Skeletal muscle tissue (tissue), 4 donors: ENCODE data around the gene AUTS2. TPM values are rescaled to one million over a fixed set of nuclear protein-coding genes. Genes with fewer than 3 reads are reported as not detected.

Experiments used
- H3K27ac ChIP-seq: one replicate; pipeline ENCODE4 v1.7.0; 2013; ENCODE audit warnings: mild to moderate bottlenecking, low read depth, low read length, inconsistent platforms
- H3K27me3 ChIP-seq, 3 donors: one replicate each; pipeline ENCODE4 v1.7.0; 2013; ENCODE audit warnings: low read length in 3 of 3; ENCODE audit not compliant: control insufficient read depth in 3 of 3, insufficient read depth in 3 of 3
- H3K36me3 ChIP-seq, 3 donors: one replicate each; pipeline ENCODE4 v1.7.0; 2013; ENCODE audit warnings: low read length in 3 of 3; ENCODE audit not compliant: control insufficient read depth in 3 of 3, insufficient read depth in 3 of 3
- H3K4me1 ChIP-seq, 3 donors: one replicate each; pipeline ENCODE4 v1.7.0; 2013; ENCODE audit warnings: low read length in 3 of 3, mild to moderate bottlenecking in 3 of 3; ENCODE audit not compliant: control insufficient read depth in 3 of 3, insufficient read depth in 3 of 3
- H3K4me3 ChIP-seq, 3 donors: one replicate each; pipeline ENCODE4 v1.7.0; 2013; ENCODE audit warnings: low read length in 3 of 3
- H3K9ac ChIP-seq, 3 donors: one replicate each; pipeline ENCODE4 v1.7.0; 2013; ENCODE audit warnings: low read length in 3 of 3, mild to moderate bottlenecking in 3 of 3, moderate library complexity in 2 of 3, low read depth in 1 of 3
- H3K9me3 ChIP-seq, 3 donors: one replicate each; pipeline ENCODE4 v1.7.0; 2013; ENCODE audit warnings: low read length in 3 of 3; ENCODE audit not compliant: control insufficient read depth in 3 of 3
- total RNA-seq: library from RNA; depleted of rRNA; stranded (reverse); fragments of >200 nt; gene quantifications from one replicate; pipeline ENCODE4 v1.2.3, GENCODE V29; 2014
- donor health status: Osteomylitis.

The AUTS2 gene
- total RNA-seq, 1 donor from 2014 or later = 43.3 TPM

- peaks cover 0 to 3% (median 0%) of the 10 kb centered on the region in 3 donors for H3K9me3 ChIP-seq
- H3K27ac ChIP-seq = no peak overlapping the region
- H3K4me3 ChIP-seq = no peak overlapping the region
- no peaks in the 10 kb centered on the region for H3K4me1 ChIP-seq
- H3K9ac ChIP-seq = no peak overlapping the region
- H3K36me3 ChIP-seq = no peaks in the 10 kb centered on the region
- H3K27me3 ChIP-seq = no peaks in the 10 kb centered on the region
Observed at GRCh38 chr7:69982197-69982596, 383.9 kb downstream of the AUTS2 start.

DNA sequence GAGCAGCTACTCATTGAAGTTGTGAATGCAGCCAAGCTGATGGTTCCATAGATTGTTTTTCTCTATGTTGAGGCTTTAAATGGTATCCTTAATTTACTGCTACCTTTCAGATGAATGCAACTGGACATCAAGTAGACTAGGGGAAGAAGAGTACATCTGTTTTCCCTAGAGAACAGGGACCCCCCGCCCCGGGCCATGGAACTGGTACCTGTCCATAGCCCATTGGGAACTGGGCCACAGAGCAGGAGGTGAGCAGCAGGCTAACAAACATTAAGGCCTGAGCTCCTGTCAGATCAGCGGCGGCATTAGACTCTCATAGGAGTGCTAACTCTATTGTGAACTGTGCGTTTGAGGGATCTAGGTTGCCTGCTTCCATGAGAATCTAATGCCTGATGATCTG is 391.3 kb downstream of the AUTS2 start:
- Histone ChIP-seq H3K36me3 (no peaks in the 10 kb centered on the region), H3K27ac (no peak overlapping the region), H3K27me3 (no peaks in the 10 kb centered on the region), H3K4me3 (no peak overlapping the region), H3K9ac (no peak overlapping the region), H3K4me1 (no peaks in the 10 kb centered on the region), H3K9me3 (no peaks in the 10 kb centered on the region)

- Histone ChIP-seq H3K36me3 (no peaks in the 10 kb centered on the region), H3K9me3 (no peaks in the 10 kb centered on the region), H3K27ac (no peak overlapping the region), H3K4me1 (no peaks in the 10 kb centered on the region), H3K9ac (no peak overlapping the region), H3K27me3 (no peaks in the 10 kb centered on the region), H3K4me3 (no peak overlapping the region)
Observed at GRCh38 chr7:69992938-69993337, 394.7 kb downstream of the AUTS2 start.

- Histone ChIP-seq H3K36me3 (no peaks in the 10 kb centered on the region), H3K9me3 (no peaks in the 10 kb centered on the region), H3K4me3 (no peak overlapping the region), H3K27ac (no peak overlapping the region), H3K9ac (no peak overlapping the region), H3K4me1 (no peaks in the 10 kb centered on the region), H3K27me3 (no peaks in the 10 kb centered on the region)
Observed at GRCh38 chr7:69994218-69994617, 395.9 kb downstream of the AUTS2 start.

DNA sequence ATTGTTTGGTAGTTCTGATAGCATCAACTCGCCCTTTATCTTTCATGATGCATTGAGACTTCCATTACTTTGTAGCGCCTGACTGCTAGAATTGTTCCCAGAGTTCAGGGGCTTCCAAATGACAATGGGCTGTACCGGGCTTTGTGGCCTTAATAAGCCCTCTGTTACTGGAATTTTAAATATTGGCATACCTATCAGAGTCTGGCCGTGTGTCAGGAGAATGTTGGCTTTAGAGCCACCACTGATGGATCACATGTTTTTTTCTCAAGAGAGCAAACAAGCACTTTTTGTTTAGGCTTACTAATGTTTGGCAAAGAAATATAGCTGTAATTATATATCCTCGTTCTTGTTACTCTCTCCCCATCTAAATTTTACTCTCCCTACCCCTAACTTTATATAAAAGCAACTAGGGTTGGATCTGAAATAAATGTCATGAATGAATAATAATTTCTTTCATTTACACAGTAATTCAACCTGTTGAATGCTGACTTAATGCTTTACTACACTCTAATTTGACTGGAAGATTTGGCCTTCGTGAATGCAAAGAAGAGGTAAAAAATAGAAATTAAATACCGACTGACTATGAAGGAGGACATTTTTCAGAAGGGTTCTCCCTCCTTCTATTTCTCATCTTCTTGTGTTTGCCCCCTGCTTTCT is 396.7 kb downstream of the AUTS2 start:
- Histone ChIP-seq H3K27ac (no peak overlapping the region), H3K36me3 (no peaks in the 10 kb centered on the region), H3K4me3 (no peak overlapping the region), H3K27me3 (no peaks in the 10 kb centered on the region), H3K9ac (no peak overlapping the region), H3K4me1 (no peaks in the 10 kb centered on the region), H3K9me3 (no peaks in the 10 kb centered on the region)

DNA sequence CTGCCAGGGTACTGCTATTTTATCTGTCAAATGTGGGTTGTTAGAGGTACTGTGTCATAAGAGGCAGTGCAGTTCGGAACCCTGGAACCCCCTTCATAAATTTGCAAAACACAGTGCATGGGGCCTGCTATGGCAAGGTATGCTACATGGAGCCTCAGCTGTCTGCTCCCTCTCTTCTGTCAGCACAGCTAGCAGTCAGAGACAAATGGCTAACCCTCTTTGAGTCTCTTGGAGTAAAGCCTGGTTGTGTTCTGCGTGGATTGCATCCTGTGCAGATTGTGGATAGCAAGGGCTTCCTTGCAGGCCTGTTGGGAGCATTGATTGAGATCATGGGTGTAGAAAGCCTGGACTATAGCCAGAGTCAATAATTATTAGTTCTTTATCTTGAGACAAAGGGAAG is 397.8 kb downstream of the AUTS2 start:
- no peak overlapping the region for H3K9ac ChIP-seq
- H3K4me3 ChIP-seq = no peak overlapping the region
- H3K36me3 ChIP-seq = no peaks in the 10 kb centered on the region
- no peaks in the 10 kb centered on the region for H3K9me3 ChIP-seq
- H3K27ac ChIP-seq = no peak overlapping the region
- no peaks in the 10 kb centered on the region for H3K27me3 ChIP-seq
- no peaks in the 10 kb centered on the region for H3K4me1 ChIP-seq

- Histone ChIP-seq H3K9me3 (no peaks in the 10 kb centered on the region), H3K27ac (no peak overlapping the region), H3K9ac (no peak overlapping the region), H3K4me3 (no peak overlapping the region), H3K4me1 (no peaks in the 10 kb centered on the region), H3K27me3 (no peaks in the 10 kb centered on the region), H3K36me3 (no peaks in the 10 kb centered on the region)
Observed at GRCh38 chr7:70000737-70001348, 402.6 kb downstream of the AUTS2 start.

DNA sequence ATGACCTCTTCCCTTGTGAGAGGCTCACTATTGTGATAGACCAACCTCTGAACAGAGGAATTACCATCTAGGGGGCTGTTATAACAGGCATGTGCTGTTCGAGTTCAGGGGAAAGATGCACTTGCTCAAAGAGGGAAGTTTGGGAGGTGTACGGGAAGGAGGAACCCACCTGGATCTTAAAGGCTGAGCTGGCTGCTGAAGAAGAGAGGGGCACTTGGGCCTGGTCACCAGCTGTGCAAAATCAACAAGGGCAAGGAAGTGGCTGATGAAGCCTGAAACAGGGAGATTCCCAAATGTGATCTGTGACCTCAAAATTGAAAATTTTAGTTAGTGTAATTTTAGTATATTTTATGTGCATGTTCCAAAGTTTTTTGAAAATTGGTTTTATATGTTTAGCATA is 407.2 kb downstream of the AUTS2 start:
- no peaks in the 10 kb centered on the region for H3K4me1 ChIP-seq
- no peak overlapping the region for H3K27ac ChIP-seq
- H3K36me3 ChIP-seq = no peaks in the 10 kb centered on the region
- H3K9ac ChIP-seq = no peak overlapping the region
- H3K27me3 ChIP-seq = no peaks in the 10 kb centered on the region
- no peak overlapping the region for H3K4me3 ChIP-seq
- no peaks in the 10 kb centered on the region for H3K9me3 ChIP-seq

DNA sequence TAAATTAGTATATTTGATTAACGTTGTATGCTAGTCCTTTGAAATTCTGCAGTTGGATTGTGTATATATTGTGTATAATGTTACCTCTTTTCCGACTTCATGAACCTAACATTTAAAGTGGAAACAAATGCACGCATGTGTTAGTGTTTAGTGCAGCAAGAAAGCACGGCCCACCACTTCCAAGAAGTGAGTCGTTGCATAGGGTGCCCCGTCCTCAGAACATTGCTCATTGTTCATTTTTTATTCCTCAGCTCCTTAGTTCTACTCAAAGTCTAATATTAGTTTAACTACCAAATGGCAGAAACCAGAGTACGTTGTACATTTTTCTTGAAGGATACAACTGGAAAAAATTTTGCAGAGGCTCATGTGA is 407.6 kb downstream of the AUTS2 start:
- Histone ChIP-seq H3K4me1 (no peaks in the 10 kb centered on the region), H3K9me3 (no peaks in the 10 kb centered on the region), H3K4me3 (no peak overlapping the region), H3K27me3 (no peaks in the 10 kb centered on the region), H3K27ac (no peak overlapping the region), H3K9ac (no peak overlapping the region), H3K36me3 (no peaks in the 10 kb centered on the region)

GRCh38 chr7:70006261-70006920 is 408.1 kb downstream of the AUTS2 start:
- H3K4me3 ChIP-seq = no peak overlapping the region
- H3K9ac ChIP-seq = no peak overlapping the region
- H3K27ac ChIP-seq = no peak overlapping the region
- H3K27me3 ChIP-seq = no peaks in the 10 kb centered on the region
- no peaks in the 10 kb centered on the region for H3K36me3 ChIP-seq
- no peaks in the 10 kb centered on the region for H3K9me3 ChIP-seq
- H3K4me1 ChIP-seq = no peaks in the 10 kb centered on the region
